K562 (cell line): ENCODE results near the gene MASTL. TPM values are rescaled to one million over a fixed set of nuclear protein-coding genes. Genes with fewer than 3 reads are reported as not detected.

ENCODE experiments used
- EHMT2 ChIP-seq: fragments of 450-650 bp; IDR thresholded peaks from 2 replicates; pipeline ENCODE4 v1.6.1; 2018; ENCODE audit warnings: antibody characterized with exemption
- EP300 ChIP-seq: IDR thresholded peaks from 2 replicates; pipeline ENCODE4 v1.6.1; 2012; ENCODE audit warnings: low read length, improper control_type of control experiment
- MCM7 ChIP-seq, 2 experiments: fragments of 450-650 bp; IDR thresholded peaks; 2 replicates each; pipeline ENCODE4 v1.6.1; 2016 to 2018
- SOX6 ChIP-seq: fragments of 450-650 bp; IDR thresholded peaks from 2 replicates; pipeline ENCODE4 v1.6.1; 2014; ENCODE audit warnings: mild to moderate bottlenecking
- THRAP3 ChIP-seq: fragments of 450-650 bp; IDR thresholded peaks from 2 replicates; pipeline ENCODE4 v1.6.1; 2016; ENCODE audit warnings: mild to moderate bottlenecking, inconsistent platforms, borderline replicate concordance
- ZNF124 ChIP-seq: sonication (generic); formaldehyde crosslinking; IDR thresholded peaks from 2 replicates; pipeline ENCODE4 v1.8.1; 2022; ENCODE audit warnings: missing genetic modification reagents
- ZNF217 ChIP-seq: sonication (generic); formaldehyde crosslinking; IDR thresholded peaks from 2 replicates; pipeline ENCODE4 v1.8.0; 2022; ENCODE audit warnings: mild to moderate bottlenecking, missing genetic modification reagents
- ZNF589 ChIP-seq: fragments of 200-800 bp; sonication (Bioruptor generic); IDR thresholded peaks from 2 replicates; pipeline ENCODE4 v1.6.1; 2016; ENCODE audit warnings: low read depth, missing genetic modification characterization, missing compliant biosample characterization
- ZNF764 ChIP-seq: fragments of 250-450 bp; sonication (Bioruptor Pico); IDR thresholded peaks from 2 replicates; pipeline ENCODE4 v1.4.0; 2020; ENCODE audit warnings: low read depth, mild to moderate bottlenecking, moderate library complexity
- polyA plus RNA-seq, 8 experiments: library from polyadenylated mRNA; depleted of rRNA in 4 of 8; stranded (reverse) in 5 of 8; unstranded in 3 of 8; fragments of >200 nt; fragmentation: Nextera tagmentation in 2 of 8; fragmentation: Illumina TruSeq in 1 of 8; extraction: Ambion mirVana in 2 of 8; extraction: Trizol in 1 of 8; gene quantifications; 2 replicates each; pipeline versions ENCODE4 v1.2.1 to v1.2.3, GENCODE V29; 2011 to 2014; ENCODE audit warnings: inconsistent platforms in 1 of 8, missing spikeins in 1 of 8
- total RNA-seq, 7 experiments: library from RNA; depleted of rRNA in 6 of 7; stranded (reverse); fragments of >200 nt in 6 of 7; fragmentation: Illumina TruSeq in 2 of 7; extraction: Trizol in 2 of 7; gene quantifications; 2 replicates each; pipeline versions ENCODE4 v1.2.1 to v1.2.3, GENCODE V29; 2011 to 2021; ENCODE audit warnings: low replicate concordance in 1 of 7
- TF ChIP-seq, protein P1 (sequence below): fragments of 450-650 bp; formaldehyde crosslinking; IDR thresholded peaks from 2 replicates; pipeline ENCODE4 v1.4.0; 2022; ENCODE audit warnings: missing genetic modification characterization
- TF ChIP-seq, protein P2 (sequence below), 2 experiments: fragments of 150-350 bp in 1 of 2; IDR thresholded peaks; 2 replicates each; pipeline ENCODE4 v1.6.1; 2012 to 2016; ENCODE audit warnings: low read depth in 2 of 2, low read length in 2 of 2, mild to moderate bottlenecking in 1 of 2, moderate library complexity in 1 of 2
- TF ChIP-seq, protein P3 (sequence below): fragments of 450-650 bp; IDR thresholded peaks from 2 replicates; pipeline ENCODE4 v1.6.1; 2018; ENCODE audit not compliant: partially characterized antibody

MASTL gene
- total and polyA plus RNA-seq, 9 of the 15 experiments (the other 6 are each of a cell fraction or from before 2014, with no cell fraction given): 6.8 to 29.9 (median 23.1) TPM

DNA sequence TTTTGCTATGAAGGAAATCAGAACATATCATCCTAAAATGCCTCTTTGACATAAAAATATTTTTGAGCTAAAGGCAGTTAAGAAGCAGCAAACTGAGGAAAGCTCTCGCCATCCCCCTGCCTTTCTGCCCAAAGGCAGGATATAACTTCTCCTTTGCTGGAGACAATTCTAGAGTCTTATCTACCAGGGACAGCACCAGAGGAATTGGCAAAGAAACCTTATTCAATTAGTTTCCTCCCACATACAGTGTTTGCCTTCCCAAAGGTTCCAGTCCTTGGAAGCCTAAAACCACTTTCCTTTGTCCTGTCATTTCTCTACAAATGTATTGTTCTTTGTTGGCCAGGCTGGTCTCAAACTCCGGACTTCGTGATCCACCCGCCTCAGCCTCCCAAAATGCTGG is 33.7 kb downstream of the MASTL start (continued):
- TF ChIP-seq, protein P1, sequence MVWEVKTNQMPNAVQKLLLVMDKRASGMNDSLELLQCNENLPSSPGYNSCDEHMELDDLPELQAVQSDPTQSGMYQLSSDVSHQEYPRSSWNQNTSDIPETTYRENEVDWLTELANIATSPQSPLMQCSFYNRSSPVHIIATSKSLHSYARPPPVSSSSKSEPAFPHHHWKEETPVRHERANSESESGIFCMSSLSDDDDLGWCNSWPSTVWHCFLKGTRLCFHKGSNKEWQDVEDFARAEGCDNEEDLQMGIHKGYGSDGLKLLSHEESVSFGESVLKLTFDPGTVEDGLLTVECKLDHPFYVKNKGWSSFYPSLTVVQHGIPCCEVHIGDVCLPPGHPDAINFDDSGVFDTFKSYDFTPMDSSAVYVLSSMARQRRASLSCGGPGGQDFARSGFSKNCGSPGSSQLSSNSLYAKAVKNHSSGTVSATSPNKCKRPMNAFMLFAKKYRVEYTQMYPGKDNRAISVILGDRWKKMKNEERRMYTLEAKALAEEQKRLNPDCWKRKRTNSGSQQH: no peak
- no peak for TF ChIP-seq MCM7 (IDR thresholded peaks at IDR 0.05)
- no peak for TF ChIP-seq ZNF589 (CRISPR knock-in tag)
- TF ChIP-seq EP300: no peak
- no peak for TF ChIP-seq ZNF764 (CRISPR knock-in tag)
- TF ChIP-seq SOX6: 0 out of 2 replicates have a peak, but pooled peaks have one; percentile 21
- TF ChIP-seq THRAP3: no peak
- no peak for TF ChIP-seq ZNF217 (CRISPR knock-in tag)
- TF ChIP-seq EHMT2: peak; percentile 31; the same call in 1 of the 2 replicates
- no peak for TF ChIP-seq ZNF124 (CRISPR knock-in tag)
- TF ChIP-seq, protein P2, sequence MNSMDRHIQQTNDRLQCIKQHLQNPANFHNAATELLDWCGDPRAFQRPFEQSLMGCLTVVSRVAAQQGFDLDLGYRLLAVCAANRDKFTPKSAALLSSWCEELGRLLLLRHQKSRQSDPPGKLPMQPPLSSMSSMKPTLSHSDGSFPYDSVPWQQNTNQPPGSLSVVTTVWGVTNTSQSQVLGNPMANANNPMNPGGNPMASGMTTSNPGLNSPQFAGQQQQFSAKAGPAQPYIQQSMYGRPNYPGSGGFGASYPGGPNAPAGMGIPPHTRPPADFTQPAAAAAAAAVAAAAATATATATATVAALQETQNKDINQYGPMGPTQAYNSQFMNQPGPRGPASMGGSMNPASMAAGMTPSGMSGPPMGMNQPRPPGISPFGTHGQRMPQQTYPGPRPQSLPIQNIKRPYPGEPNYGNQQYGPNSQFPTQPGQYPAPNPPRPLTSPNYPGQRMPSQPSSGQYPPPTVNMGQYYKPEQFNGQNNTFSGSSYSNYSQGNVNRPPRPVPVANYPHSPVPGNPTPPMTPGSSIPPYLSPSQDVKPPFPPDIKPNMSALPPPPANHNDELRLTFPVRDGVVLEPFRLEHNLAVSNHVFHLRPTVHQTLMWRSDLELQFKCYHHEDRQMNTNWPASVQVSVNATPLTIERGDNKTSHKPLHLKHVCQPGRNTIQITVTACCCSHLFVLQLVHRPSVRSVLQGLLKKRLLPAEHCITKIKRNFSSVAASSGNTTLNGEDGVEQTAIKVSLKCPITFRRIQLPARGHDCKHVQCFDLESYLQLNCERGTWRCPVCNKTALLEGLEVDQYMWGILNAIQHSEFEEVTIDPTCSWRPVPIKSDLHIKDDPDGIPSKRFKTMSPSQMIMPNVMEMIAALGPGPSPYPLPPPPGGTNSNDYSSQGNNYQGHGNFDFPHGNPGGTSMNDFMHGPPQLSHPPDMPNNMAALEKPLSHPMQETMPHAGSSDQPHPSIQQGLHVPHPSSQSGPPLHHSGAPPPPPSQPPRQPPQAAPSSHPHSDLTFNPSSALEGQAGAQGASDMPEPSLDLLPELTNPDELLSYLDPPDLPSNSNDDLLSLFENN (IDR thresholded peaks at IDR 0.05; ENCODE audit: low read depth in 2 of 2, low read length in 2 of 2): no peak
- TF ChIP-seq, protein P3, sequence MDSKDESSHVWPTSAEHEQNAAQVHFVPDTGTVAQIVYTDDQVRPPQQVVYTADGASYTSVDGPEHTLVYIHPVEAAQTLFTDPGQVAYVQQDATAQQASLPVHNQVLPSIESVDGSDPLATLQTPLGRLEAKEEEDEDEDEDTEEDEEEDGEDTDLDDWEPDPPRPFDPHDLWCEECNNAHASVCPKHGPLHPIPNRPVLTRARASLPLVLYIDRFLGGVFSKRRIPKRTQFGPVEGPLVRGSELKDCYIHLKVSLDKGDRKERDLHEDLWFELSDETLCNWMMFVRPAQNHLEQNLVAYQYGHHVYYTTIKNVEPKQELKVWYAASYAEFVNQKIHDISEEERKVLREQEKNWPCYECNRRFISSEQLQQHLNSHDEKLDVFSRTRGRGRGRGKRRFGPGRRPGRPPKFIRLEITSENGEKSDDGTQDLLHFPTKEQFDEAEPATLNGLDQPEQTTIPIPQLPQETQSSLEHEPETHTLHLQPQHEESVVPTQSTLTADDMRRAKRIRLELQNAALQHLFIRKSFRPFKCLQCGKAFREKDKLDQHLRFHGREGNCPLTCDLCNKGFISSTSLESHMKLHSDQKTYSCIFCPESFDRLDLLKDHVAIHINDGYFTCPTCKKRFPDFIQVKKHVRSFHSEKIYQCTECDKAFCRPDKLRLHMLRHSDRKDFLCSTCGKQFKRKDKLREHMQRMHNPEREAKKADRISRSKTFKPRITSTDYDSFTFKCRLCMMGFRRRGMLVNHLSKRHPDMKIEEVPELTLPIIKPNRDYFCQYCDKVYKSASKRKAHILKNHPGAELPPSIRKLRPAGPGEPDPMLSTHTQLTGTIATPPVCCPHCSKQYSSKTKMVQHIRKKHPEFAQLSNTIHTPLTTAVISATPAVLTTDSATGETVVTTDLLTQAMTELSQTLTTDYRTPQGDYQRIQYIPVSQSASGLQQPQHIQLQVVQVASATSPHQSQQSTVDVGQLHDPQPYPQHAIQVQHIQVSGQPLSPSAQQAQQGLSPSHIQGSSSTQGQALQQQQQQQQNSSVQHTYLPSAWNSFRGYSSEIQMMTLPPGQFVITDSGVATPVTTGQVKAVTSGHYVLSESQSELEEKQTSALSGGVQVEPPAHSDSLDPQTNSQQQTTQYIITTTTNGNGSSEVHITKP: no peak
